ENCODE results near the gene RCBTB1. TPM values are rescaled to one million over a fixed set of nuclear protein-coding genes. Genes with fewer than 3 reads are reported as not detected.

The RCBTB1 gene
- total and polyA plus RNA-seq, 10 of the 15 experiments (the other 5 are each of a cell fraction or from before 2014, with no cell fraction given), result 5.1 to 13.5 (median 11.2) TPM

DNA sequence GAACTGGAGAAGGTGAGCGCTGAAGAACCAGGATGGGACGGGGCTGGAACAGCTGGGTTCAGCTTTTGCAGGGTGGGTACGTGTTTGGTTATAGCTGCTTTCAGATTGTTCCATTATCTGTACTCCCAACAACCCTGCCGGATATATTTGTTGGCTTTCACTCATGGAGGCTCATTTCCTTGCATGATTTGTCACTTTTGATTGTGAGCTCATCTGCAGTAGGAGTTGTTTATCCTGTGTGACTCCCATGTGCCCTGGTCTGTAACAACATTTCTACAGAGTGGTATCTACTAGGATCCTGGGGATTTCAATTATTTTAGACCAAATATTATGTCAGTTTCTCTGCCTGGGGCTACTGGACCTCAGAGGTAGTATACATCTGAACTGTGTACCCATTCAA lies 48.4 kb upstream of the RCBTB1 start:
- ChIA-PET CTCF (interaction anchor here (0.7 to 0.8 kb wide), 2 partner anchors 20 to 26 kb away, joined by 3 read pairs; no protein-coding TSS in a partner anchor), POLR2A (no interaction called here), RAD21 (ENCODE audit: unreplicated experiment) (no interaction called here), SMC1A (ENCODE audit: uncharacterized antibody, unreplicated experiment) (no interaction called here)
- Histone ChIP-seq H3K4me3 (no peak overlapping the region), H4K20me1 (ENCODE audit: control insufficient read depth, insufficient read depth) (no peaks in the 10 kb centered on the region), H2AFZ (ENCODE audit: control insufficient read depth, low read depth, low read length) (no peak overlapping the region), H3K27me3 (replicated peaks in 1 of 2; ENCODE audit: control insufficient read depth in 2 of 2, insufficient read depth in 2 of 2, low read length in 1 of 2) (no peaks in the 10 kb centered on the region), H3K9me3 (replicated peaks; ENCODE audit: control insufficient read depth, insufficient read depth, low read length) (no peaks in the 10 kb centered on the region), H3K9ac (ENCODE audit: control insufficient read depth, insufficient read depth, low read length) (no peak overlapping the region), H3K79me2 (ENCODE audit: control insufficient read depth, insufficient read depth, low read length) (peaks cover 5% of the 10 kb centered on the region), H3K4me1 (ENCODE audit: control insufficient read depth, insufficient read depth, low read length) (peaks cover 3% of the 10 kb centered on the region; the same call in 1 of the 2 replicates), H3K36me3 (ENCODE audit: control insufficient read depth in 2 of 2, insufficient read depth in 2 of 2, low read length in 1 of 2) (0 out of 4 replicates have a peak, but pooled peaks cover 0 to 2% of the 10 kb centered on the region in 2 experiments), H3K27ac (ENCODE audit: control insufficient read depth, insufficient read depth) (no peak overlapping the region), H3K4me2 (ENCODE audit: control insufficient read depth, insufficient read depth) (no peak overlapping the region)
- no peak for ATAC-seq
- FAIRE-seq, result no peak
- no TSS peak for BruUV-seq (replicated peaks)
- WGBS (ENCODE audit: insufficient coverage, insufficient replicate concordance, low lambda C conversion rate, missing lambda C conversion rate), result 83% methylated on average over 4 of the region's 4 CpGs
- TF ChIP-seq KLF5 (IDR thresholded peaks at IDR 0.05; ENCODE audit: partially characterized antibody) (no peak), BRCA1 (IDR thresholded peaks at IDR 0.05; ENCODE audit: low read depth, low read length) (no peak), RBBP5 (conservative IDR thresholded peaks at IDR 0.05) (no peak), DPF2 (IDR thresholded peaks at IDR 0.05) (no peak), GABPA (IDR thresholded peaks at IDR 0.05; ENCODE audit: low read depth) (no peak), BACH1 (IDR thresholded peaks at IDR 0.05; ENCODE audit: borderline replicate concordance) (no peak)
- TF ChIP-seq, protein P1, sequence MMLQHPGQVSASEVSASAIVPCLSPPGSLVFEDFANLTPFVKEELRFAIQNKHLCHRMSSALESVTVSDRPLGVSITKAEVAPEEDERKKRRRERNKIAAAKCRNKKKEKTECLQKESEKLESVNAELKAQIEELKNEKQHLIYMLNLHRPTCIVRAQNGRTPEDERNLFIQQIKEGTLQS (IDR thresholded peaks at IDR 0.05; ENCODE audit: borderline replicate concordance, extremely low read depth, low read depth, low read length), result no peak
- in situ Hi-C loops (cut with MboI) (no loop called here), intact Hi-C loops (cut with micrococcal nuclease; ENCODE audit: unreplicated experiment) (no loop called here)
- DNase-seq (ENCODE audit: low read depth, low spot score), result no peak

- SMC1A ChIA-PET (ENCODE audit: uncharacterized antibody, unreplicated experiment), result no interaction called here
- Histone ChIP-seq H3K4me2 (ENCODE audit: control insufficient read depth, insufficient read depth) (no peak overlapping the region), H3K27me3 (replicated peaks in 1 of 2; ENCODE audit: control insufficient read depth in 2 of 2, insufficient read depth in 2 of 2, low read length in 1 of 2) (no peaks in the 10 kb centered on the region), H2AFZ (ENCODE audit: control insufficient read depth, low read depth, low read length) (no peak overlapping the region), H3K9ac (ENCODE audit: control insufficient read depth, insufficient read depth, low read length) (no peak overlapping the region), H3K9me3 (replicated peaks; ENCODE audit: control insufficient read depth, insufficient read depth, low read length) (no peaks in the 10 kb centered on the region), H3K4me3 (no peak overlapping the region), H3K4me1 (ENCODE audit: control insufficient read depth, insufficient read depth, low read length) (peaks cover 3% of the 10 kb centered on the region; the same call in 1 of the 2 replicates), H3K36me3 (ENCODE audit: control insufficient read depth in 2 of 2, insufficient read depth in 2 of 2, low read length in 1 of 2) (0 out of 4 replicates have a peak, but pooled peaks cover 0 to 2% of the 10 kb centered on the region in 2 experiments), H4K20me1 (ENCODE audit: control insufficient read depth, insufficient read depth) (no peaks in the 10 kb centered on the region), H3K79me2 (ENCODE audit: control insufficient read depth, insufficient read depth, low read length) (peaks cover 7% of the 10 kb centered on the region), H3K27ac (ENCODE audit: control insufficient read depth, insufficient read depth) (no peak overlapping the region)
- in situ Hi-C loops (cut with MboI), result no loop called here
- POLR2A ChIA-PET, result no interaction called here
- intact Hi-C loops (cut with micrococcal nuclease; ENCODE audit: unreplicated experiment), result no loop called here
- RAD21 ChIA-PET (ENCODE audit: unreplicated experiment), result interaction anchor here (0.5 kb wide), 1 partner anchor 330 kb away, joined by 3 read pairs; no protein-coding TSS in a partner anchor
- DNase-seq (ENCODE audit: low read depth, low spot score), result no peak
- no peak for FAIRE-seq
- no peak for ATAC-seq
- CTCF ChIA-PET, result no interaction called here
- TF ChIP-seq PKNOX1 (IDR thresholded peaks at IDR 0.05), result peak; percentile 30; the same call in 1 of the 2 replicates
- no peak for TF ChIP-seq STAT3 (IDR thresholded peaks at IDR 0.05; ENCODE audit: low read depth, low read length)
- no TSS peak for BruUV-seq (replicated peaks)
- WGBS (ENCODE audit: insufficient coverage, insufficient replicate concordance, low lambda C conversion rate, missing lambda C conversion rate), result 98% methylated on average over 5 of the region's 5 CpGs
Observed at GRCh38 chr13:49632156-49632555, 46.8 kb upstream of the RCBTB1 start.

Data from GM12878 (cell line).